ENCODE measurements around the gene KLHL11.
A peak's percentile ranks its signal among the peaks of the same experiment; 100 is the strongest.
"Not testable (repeated sequence)": the region's sequence is repeated elsewhere in the genome, so short reads cannot be mapped to it uniquely, and the experiment has no call there.

KLHL11 gene

DNA sequence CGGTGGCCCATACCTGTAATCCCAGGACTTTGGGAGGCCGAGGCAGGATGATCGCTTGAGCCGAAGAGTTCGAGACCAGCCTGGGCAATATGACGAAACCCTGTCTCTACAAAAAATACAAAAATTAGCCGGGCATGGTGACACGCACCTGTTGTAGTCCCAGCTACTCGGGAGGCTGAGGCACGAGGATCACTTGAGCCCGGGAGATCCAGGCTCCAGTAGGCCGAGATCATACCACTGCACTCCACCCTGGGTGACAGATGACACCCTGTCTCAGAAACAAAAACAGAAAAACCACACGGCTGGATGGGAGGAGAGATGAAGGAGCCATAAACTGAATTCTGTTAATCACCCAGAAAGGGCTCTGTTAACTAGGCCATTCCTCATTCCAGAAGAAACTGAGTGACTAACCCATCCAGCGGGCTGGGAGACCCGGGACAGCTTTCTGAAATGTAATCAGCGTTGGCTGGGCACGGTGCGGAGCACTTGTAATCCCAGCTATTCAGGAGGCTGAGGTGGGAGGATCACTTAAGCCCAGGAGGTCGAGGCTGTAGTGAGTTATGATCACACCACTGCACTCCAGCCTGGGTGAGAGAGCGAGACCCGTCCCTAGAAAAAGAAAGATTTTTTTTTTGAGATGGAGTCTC lies 28.6 kb downstream of the KLHL11 start:
- no peak for DNase-seq

- DNase-seq, result peak; percentile 30
Measured at GRCh38 chr17:41835800-41836549, 29.2 kb downstream of the KLHL11 start, which contains the start of gene NT5C3B. NT5C3B (minus strand) TSS chr17:41836232; CDS start chr17:41836193, 39 bp downstream.

DNA sequence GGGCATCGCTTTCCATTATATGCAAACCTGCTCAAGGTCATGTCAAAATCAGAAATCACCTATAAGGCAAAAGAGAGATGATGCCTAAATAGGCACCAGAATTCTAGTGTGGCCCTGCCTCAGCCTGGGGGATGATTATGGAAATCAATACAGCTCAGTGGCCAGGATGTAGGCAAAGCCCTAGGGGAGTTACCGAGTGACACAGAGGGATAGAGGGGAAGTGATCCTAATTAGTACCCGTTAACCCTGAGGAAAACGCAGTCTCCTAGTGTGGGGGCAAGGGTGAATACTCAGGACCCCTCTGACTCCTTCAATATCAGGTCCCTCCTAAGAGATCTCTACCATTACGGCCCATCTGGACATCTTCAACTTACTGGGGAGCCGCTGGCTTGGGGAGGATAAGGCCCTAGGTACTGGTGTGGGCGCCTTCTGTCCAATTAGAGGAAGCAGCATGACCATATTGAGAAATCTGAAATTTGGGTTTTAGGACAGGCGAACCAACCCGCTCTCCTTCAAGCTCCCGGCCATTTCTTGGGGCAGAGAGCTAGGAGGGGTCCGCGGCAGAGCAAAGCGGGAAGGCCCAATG lies 29.9 kb downstream of the KLHL11 start:
- no peak for DNase-seq

DNA sequence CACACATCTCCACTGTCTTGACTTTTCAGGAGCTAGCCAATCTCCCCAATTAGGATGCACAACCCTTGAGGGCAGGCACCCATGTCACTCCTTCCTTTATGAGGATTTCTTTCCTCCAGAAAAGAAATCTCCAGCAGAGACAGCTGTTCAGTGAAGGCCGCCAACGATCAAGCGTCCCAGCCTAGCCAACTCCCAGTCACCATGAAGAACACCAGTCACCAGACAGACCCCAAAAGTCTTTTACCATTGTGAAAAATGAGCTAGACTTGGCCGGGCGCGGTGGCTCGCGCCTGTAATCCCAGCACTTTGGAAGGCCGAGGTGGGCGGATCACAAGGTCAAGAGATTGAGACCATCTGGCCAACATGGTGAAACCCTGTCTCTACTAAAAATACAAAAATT lies 35.3 kb downstream of the KLHL11 start:
- DNase-seq, result not testable (repeated sequence)

GRCh38 chr17:41825175-41825845 lies 39.9 kb downstream of the KLHL11 start:
- no peak for DNase-seq

- DNase-seq, result no peak
Measured at GRCh38 chr17:41824086-41824485, 41.1 kb downstream of the KLHL11 start.

DNA sequence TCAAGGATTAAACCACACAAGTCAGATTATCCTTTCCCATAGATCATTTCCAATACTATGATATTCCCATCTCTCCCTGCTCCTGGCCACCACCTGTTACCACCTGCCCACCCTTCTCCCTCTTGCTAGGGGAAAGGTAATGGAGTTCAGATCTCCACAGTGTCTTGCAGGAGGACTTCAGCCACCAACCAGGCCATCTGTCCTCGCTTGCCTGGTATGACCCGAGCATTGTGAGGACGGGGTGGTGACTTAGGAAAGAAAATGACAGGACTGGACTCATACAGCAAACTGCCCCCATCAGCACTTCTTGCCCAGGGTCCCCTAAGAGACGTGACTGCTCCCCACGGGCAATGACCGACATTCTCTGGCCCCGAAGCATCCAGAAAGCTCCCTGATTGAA lies 41.6 kb downstream of the KLHL11 start:
- no peak for DNase-seq

GRCh38 chr17:41823141-41823524 lies 42.1 kb downstream of the KLHL11 start:
- no peak for DNase-seq

DNA sequence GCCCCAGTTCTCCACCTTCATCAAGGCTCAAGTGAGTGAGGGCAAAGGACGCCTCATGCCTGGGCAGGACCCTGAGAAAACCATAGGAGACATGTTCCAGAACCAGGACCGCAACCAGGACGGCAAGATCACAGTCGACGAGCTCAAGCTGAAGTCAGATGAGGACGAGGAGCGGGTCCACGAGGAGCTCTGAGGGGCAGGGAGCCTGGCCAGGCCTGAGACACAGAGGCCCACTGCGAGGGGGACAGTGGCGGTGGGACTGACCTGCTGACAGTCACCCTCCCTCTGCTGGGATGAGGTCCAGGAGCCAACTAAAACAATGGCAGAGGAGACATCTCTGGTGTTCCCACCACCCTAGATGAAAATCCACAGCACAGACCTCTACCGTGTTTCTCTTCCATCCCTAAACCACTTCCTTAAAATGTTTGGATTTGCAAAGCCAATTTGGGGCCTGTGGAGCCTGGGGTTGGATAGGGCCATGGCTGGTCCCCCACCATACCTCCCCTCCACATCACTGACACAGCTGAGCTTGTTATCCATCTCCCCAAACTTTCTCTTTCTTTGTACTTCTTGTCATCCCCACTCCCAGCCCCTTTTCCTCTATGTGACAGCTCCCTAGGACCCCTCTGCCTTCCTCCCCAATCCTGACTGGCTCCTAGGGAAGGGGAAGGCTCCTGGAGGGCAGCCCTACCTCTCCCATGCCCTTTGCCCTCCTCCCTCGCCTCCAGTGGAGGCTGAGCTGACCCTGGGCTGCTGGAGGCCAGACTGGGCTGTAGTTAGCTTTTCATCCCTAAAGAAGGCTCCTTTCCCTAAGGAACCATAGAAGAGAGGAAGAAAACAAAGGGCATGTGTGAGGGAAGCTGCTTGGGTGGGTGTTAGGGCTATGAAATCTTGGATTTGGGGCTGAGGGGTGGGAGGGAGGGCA lies 42.7 kb downstream of the KLHL11 start:
- DNase-seq, result no peak

DNA sequence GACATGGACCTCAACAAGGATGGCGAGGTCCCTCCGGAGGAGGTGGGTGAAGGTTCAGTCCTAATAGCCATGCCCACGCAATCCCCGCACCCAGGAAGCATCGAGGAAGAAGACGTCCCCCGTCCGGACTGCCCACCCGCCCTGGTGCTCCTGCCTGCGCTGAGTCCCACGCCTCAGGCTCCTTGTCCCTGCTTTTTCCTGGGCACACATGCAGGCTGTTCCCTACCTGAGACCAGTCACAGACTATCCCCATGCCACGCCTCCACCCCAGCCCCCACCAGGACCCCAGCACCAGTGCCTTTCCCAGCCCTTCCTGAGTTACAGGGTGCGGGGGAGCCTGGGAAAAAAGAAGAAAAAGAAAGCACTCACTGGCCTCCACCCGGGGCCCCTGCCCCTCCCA lies 43.4 kb downstream of the KLHL11 start:
- no peak for DNase-seq

DNA sequence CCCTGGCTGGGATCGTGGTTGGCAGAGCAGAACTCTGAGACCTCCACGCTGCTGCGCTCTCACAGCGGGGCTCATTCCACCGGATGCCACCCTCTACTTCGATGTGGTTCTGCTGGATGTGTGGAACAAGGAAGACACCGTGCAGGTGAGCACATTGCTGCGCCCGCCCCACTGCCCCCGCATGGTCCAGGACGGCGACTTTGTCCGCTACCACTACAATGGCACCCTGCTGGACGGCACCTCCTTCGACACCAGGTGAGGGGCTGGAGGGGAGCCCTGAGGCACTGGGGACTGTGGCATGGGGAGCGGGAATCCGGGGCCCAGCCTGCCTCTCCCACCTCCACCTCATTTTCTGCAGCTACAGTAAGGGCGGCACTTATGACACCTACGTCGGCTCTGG lies 47.2 kb downstream of the KLHL11 start:
- DNase-seq, result no peak

DNA sequence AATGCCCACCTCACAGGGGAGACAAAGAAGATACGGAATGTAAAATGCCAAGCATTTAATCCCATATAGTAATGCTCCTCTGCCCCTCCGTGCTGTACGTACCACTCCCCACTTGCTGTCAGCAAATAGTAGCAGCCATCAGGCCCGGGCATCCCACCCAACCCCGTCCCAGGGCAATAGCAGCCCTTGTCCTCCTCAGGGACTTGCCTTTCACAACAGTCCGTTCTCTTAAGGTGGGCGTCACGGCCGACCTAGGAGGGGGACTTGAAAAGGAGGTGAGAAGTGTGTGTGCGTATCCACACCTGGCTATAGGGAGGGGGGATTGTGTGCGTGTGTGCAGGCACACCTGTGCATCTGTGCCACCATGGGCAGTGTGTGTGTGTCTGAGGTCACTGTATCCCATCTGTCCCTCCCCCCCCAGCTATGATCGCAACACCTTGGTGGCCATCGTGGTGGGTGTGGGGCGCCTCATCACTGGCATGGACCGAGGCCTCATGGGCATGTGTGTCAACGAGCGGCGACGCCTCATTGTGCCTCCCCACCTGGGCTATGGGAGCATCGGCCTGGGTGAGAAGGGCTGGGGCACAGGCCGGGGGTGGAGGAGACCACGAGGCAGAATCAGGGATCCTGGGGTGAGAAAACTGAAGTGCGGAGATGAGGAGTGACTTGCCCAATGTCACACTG lies 48.4 kb downstream of the KLHL11 start:
- DNase-seq, result no peak

DNA sequence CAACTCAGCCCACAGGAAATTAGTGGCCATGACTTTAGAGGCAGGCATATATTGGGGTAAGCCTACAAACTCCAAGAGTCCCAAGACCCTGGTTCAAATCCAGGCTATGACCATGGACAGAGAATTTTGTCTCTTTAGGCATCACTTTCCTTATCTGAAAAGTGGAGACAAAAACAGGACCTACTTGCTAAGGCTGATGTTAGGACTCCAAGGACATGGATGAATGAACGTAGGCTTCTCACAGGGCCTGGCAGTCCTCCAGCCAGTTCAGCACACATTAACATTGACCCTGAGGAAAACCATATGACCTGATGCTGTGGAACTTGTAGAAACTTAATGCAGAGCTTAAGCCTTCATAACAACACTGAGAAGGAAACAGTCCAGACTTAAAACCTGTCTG lies 51.0 kb downstream of the KLHL11 start:
- no peak for DNase-seq

DNA sequence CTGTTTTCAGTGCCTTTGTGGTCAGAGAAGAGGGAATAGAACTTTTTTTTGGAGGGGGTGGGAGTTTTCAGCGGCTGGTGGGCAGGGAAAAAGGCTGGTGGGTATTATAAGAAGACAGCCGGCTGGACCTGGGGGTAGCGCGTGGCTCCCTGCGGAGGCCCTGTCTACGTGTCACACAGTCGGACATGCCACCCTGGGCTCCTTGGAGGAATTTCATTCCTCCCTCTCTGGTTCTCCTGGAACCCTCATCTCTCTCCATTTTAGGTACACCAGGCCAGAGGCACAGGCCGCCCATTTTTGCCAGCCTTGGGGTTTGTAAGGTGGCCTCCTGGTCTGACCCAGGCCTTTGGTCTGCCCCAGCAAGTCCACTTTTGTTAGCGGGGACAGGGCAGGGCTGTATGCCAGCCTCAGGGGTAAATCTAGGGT lies 51.5 kb downstream of the KLHL11 start:
- DNase-seq, result no peak

GRCh38 chr17:41813152-41813680 lies 52.0 kb downstream of the KLHL11 start:
- no peak for DNase-seq

DNA sequence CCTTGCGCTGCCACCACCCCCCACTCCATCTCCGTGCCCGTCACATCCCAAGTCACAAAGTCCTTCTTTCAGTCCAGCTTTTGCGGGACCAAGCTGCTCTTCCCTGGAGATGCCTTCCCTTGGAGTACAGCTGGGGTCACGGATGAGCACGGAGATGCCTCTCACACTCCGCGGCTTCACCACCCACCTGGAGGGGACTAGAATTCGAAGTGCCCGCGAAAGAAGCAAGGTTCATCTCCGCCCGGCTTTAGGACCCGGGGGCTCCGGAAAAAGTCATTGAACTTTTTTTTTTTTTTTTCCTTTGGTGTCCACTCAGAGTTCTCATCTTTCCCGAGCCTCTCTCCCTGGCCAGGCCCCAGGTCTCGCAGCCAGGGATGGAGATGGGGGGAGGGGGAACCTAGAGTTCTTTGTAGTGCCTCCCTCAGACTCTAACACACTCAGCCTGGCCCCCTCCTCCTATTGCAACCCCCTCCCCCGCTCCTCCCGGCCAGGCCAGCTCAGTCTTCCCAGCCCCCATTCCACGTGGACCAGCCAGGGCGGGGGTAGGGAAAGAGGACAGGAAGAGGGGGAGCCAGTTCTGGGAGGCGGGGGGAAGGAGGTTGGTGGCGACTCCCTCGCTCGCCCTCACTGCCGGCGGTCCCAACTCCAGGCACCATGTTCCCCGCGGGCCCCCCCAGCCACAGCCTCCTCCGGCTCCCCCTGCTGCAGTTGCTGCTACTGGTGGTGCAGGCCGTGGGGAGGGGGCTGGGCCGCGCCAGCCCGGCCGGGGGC lies 52.7 kb downstream of the KLHL11 start, which contains the start of gene FKBP10:
TSS of gene FKBP10 (plus strand) at position 624 of the 771 bp plus-strand sequence. CDS start at position 655, 31 bp downstream.
- peak; percentile 57 for DNase-seq

DNA sequence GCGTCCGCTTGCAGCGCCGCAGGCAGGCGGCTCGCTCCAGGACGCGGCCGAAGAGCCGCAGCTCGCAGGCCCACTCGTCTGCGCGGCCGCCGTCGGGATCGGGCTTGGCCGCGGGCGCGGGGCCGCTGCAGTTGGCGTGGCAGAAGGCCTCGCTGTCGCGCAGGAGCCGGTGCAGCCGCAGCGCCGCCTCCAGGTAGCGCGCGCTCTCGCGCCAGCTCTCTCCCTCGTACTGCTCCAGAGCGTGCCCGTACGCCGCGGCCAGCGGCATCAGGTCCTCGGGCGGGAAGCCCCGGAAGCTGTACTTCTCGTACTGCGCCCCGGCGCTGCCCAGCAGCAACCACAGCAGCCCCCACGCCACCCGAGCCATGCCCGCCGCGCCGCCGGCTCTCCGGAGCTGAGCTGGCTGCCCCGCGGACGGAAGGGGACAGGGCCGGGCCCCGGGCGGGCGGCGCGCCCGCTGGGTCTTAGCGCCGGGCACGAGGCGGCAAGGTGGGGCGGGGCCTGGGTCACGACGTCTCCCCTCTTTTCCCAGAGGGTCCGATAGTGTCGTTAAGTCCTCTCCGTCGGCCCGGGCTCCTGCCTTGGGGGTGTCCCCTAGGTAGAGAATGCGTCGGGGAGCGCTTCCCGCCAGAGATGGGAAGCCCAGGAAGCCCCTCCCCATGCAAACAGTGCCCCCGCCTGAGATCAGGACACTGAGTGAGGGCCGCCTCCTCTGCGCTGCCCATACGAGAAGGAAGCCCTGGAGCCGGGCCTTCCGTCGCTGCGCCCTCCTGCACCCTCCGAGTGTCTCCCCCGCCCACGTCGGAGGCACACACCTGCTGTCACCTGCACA lies 53.5 kb downstream of the KLHL11 start, which contains the start of gene P3H4:
TSS of gene P3H4 (minus strand) at position 401 of the 832 bp plus-strand sequence. CDS start at position 367, 34 bp downstream.
- peak; percentile 52 for DNase-seq

- peak; percentile 52 for DNase-seq
Measured at GRCh38 chr17:41810659-41811548, 54.3 kb downstream of the KLHL11 start.

Measured in NCI-H1105 (cell line).